ENCODE measurements around the gene SLC41A2.
"Not testable (repeated sequence)": the region's sequence is repeated elsewhere in the genome, so short reads cannot be mapped to it uniquely, and the experiment has no call there.

The SLC41A2 gene

DNA sequence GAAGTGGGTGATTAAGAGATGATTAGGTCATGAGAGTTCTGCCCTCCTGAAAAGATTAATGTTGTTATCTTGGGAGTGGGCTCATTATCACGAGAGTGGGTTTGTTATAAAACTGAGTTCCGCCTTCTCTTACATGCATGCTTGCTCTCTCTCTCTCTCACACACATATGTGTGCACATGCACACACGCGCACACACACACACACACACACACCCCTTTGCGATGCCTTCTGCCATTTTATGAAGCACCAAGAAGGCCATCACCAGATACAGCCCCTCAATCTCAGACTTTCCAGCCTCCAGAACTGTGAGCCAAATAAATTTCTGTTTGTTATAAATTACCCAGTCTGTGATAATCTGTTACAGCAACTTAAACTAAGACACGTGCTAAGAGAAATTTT, 5.7 kb upstream of the SLC41A2 start:
- no peak for DNase-seq (ENCODE audit: low spot score)

DNA sequence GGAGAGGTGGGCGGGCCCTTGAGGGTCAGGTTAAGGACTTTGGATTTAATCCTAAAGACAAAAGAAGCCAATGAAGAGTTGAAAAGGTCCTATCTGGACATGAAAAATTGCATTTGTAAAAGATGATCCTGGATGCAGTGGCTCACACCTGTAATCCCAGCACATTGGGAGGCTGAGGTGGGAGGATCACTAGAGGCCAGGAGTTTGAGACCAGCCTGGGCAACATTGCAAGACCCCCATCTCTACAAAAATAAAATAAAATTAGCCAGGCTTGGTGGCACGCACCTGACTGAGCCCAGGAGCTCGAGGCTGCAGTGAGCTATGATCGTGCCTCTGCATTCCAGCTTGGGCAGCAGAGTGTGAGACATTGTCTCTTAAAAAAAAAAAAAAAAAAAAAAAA, 2.4 kb upstream of the SLC41A2 start:
- DNase-seq (ENCODE audit: low spot score), result no peak

DNA sequence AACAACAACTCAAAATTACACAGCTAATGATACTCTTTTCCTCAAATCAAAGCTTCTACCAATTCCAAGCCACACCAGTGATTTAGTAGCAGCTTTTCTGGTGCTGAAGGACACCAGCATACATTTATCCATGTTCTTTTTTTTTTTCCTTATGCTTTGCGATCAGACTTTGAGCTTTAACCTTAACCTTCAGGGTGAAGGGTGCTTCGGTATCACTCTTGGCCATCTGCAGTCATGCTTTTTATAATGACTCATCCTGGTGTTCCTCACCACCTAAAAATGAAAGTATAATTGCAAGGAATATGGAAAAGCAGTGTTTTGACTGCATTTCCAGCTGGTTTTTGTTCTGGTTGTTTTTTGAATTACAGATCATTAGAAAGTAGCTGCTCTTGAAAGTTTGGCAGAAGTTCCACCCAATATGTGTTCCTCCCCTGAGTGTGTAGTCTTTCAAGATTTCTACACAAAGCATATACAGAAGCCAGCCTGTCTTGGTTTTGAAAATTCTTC, 1.3 kb upstream of the SLC41A2 start:
- no peak for DNase-seq (ENCODE audit: low spot score)

DNA sequence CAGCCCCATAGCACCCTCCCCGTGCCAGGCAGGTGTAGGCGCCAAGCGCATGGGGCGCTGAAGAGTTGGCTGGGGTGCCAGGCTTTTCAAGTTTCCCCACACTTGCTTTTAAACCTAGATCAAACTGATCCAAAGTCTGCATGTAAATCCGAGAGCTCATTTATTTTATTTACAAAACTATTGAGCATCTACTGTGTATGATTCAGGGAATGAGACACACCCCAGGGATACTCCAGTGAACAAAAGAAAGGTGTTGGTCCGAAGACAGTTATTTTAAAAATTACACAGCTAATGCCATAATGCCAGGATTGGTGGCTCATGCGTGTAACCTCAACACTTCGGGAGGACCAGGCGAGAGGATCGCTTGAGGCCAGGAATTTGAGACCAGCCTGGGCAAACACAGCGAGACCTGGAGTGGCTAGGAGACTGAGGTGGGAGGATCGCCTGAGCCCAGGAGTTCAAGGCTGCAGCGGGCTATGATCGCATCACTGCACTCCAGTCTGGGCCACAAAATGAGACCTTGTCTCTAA, 780 bp upstream of the SLC41A2 start:
- DNase-seq (ENCODE audit: low spot score), result no peak

DNA sequence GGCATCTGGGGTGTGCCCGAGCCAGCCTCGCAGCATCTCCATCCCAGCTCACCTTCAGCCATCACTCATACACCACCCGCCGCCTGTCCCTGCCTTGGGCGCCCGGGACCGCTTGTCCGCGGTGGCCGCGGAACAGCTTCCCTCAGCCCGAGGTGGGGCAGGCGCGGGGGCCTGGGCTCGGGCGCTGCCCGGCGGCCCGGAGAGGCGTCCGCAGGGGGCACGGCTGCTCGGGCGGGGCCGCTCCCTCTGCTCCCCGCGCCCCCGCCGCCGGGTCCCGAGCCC, 430 bp downstream of the SLC41A2 start:
- no peak for DNase-seq (ENCODE audit: low spot score)

DNA sequence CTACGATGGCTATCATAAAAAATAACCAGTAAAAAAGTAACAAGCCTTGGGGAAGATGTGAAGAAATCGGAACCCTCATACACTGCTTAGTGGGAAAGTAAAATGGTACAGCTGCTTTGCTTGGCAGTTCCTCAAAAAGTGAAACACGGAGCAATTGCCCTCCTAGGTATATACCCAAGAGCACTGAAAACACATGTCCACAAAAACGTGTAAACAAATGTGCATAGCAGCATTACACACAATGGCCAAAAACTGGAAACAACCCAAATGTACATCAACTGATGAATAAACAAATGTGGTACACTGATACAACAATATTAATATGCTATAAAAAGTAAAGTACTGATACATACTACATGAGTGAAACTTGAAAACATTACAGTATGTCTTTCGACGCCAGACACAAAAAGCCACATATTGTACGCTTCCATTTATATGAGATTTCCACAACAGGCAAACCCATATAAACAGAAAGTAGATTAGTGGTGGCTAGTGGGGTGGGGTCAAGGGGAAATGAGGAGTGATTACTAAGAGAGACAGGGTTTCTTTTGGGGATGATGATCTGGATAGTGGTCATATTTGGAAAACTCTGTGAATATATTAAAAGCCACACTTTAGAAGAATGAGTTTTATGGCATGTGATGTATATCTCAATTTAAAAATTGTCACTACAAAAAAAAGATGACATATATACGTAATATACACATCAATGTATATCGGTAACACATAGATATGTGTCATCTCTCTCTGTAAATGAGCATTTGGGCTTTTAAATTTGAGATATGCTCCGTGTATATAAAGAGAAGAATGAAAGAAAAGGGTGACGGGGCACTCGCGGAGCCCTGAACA, 996 bp downstream of the SLC41A2 start:
- DNase-seq (ENCODE audit: low spot score), result no peak

DNA sequence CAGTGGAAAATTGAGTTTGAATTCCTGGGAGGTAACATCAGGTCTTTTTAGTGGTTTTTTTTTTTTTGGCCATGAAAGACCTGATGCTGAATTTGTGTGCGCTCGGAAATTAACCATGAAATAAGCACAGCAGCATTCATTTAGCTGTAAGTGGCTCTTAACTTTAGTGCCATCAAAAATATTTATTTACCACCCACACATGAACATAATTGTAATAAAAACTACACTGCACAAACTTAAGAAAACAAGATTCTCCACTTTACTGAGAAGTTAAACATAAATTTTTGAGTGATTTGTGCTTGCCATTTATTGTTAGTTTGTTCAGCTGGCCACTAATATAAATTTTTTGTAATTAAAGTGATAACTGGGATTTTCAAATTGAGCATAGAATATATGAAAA, 2.4 kb downstream of the SLC41A2 start:
- no peak for DNase-seq (ENCODE audit: low spot score)

DNA sequence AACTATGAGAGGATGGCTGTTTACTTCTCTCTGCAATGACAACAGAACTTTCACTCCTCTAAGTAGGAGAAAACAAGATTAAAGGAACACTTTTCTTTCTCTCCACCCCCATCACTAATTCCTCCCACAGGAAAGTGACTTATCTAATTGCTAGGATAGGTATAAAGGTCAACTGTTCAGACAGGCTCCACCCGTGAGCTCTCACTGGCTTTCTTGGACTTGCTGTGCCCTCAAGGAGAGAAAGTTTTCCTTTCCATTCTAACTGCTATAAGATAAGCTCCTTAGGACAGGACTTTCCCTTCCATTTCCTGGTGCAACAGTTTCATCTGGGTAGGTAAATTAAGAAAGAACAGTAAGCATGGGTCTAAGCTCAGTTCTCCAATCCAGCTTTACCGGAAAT, 4.8 kb downstream of the SLC41A2 start:
- no peak for DNase-seq (ENCODE audit: low spot score)

DNA sequence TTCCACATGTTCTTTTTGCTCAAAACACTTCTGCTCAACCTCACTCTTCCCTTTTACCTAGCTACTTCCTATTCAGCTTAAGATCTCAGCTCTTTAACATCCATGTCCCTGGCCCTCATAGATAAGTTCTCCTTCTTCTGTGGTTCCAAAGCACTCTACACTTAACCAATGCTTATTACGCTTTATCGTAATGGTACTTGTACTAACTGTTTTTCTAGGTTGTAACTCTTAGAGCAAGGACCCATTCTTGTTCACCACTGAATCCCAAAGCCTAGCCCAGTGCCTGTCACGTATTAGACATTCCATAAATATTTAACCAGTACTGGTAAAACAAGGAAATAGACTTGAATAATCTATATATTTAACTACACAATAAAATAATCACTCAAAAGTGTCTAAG, 5.3 kb downstream of the SLC41A2 start:
- no peak for DNase-seq (ENCODE audit: low spot score)

DNA sequence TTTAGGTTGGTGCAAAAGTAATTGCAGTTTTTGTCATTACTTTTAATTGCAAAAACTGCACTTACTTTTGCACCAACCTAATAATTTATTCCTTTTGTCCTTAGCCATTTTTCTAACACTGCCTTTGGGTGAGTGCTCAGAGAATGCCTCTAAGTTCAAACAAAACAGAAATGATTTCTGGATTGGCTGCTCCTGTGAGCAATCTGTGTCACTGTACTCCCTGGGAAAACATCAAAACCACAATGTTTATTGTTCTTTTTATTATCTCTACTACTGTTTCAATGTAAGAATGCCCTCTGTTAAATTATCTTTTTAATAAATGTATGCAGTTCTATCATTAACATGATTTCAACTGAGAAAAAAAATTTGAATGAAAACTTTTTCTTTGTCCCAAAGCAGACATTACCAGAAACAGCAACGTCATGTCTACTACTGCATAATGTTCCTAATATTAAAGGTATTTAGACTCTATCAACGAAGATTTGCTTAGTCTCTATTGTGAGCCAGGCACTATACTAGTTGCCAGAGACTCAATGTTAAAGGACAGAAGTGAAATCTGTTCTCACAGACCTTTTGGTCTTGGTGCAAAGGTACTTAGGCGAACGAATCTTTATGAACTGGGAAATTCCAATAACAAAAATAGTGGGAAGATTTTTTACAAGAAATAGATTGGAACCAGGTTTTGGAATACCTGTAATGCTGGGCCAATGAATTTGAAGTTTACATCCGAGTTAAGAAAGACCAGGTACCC, 6.2 kb downstream of the SLC41A2 start:
- DNase-seq (ENCODE audit: low spot score), result no peak

DNA sequence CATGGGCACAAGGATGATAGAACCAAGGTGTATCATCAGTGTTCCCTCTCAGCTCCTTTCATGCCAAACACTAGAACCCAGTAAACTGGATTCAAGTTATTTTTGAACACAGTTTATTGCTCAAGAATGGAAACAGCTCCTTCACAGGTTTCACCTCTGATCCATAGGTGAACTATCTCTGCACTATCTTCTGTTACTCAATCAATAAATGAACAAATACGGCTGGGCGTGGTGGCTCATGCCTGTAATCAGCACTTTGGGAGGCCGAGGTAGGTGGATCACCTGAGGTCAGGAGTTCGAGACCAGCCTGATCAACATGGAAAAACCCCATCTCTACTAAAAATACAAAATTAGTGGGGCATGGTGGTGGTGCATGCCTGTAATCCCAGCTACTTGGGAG, 9.4 kb downstream of the SLC41A2 start:
- DNase-seq (ENCODE audit: low spot score), result not testable (repeated sequence)

DNA sequence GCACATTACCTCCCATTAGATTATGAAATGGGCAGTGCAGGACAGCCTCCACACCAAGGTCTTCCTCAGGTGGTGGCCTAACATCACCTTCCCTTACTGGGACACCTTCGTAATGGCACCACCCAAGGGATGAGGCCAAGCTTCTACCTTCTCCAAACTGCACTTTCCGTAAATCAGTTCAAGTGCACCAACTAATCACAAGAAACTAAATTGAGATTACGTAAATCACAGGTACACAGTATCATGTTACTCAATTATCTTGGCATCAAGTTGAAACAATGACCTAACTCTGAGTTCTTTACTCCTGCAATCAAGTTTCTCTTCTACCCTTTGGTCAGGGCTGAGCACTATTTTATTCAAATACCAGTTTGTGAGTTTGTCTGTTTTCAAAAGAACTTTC, 13.8 kb downstream of the SLC41A2 start:
- DNase-seq (ENCODE audit: low spot score), result no peak

DNA sequence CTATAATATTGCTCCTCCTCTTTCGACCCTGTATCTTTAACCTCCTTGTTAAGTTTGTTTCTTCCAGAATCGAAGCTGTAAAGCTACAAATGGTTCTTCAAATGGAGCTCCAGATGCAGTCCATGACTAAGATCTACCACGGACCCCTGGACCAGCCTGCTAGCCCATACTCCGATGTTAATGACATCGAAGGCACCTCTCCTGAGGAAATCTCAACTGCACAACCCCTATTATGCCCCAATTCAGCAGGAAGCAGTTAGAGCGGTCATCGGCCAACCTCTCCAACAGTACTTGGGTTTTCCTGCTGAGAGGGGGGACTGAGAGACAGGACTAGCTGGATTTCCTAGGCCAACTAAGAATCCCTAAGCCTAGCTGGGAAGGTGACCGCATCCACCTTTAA, 14.7 kb downstream of the SLC41A2 start:
- DNase-seq (ENCODE audit: low spot score), result not testable (repeated sequence)

DNA sequence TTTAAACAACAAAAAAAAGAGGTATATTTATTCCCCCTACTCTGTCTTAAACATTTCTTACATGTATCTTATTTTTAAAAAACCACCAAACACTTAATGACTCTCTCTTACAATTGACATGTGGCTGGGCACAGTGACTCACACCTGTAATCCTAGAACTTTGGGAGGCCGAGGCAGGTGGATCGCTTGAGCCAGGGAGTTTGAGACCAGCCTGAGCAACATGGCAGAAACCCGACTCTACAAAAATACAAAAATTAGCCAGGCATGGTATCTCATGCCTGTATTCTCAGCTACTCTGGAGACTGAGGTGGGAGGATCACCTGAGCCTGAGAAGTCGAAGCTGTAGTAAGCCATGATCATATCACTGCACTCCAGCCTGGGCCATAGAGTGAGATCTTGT, 16.0 kb downstream of the SLC41A2 start:
- DNase-seq (ENCODE audit: low spot score), result no peak

DNA sequence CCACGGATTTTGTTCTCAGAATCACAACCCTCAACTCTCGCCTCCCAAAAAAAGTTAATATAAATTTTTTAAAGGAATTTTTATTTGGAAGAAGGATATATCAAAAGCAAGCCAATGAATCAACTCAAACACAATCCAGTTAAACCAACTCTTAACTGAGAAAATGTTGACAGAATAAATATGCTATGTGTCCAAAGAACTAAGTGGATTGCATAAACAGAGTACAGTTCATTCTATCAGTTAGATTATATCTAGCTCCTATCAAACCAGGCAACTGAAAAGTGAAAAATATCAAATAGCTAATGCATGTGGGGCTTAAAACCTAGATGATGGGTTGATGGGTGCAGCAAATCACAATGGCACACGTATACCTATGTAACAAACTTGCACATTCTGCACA, 16.6 kb downstream of the SLC41A2 start:
- DNase-seq (ENCODE audit: low spot score), result no peak

DNA sequence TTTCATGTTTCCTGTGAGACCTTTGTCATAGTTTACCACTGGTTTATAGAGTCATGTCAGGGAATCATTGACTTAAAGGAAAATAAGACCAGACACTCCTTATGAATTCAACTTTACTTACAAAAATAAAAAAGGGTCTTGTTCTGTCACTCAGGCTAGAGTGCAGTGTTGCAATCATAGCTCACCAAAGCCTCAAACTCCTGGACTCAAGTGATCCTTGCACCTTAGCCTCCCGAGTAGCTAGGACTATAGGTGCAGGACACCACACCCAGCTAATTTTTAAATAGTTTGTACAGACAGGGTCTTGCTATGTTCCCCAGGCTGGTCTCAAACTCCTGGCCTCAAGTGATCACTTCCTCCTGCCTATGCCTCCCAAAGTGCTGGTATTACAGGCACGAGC, 19.0 kb downstream of the SLC41A2 start:
- DNase-seq (ENCODE audit: low spot score), result no peak

DNA sequence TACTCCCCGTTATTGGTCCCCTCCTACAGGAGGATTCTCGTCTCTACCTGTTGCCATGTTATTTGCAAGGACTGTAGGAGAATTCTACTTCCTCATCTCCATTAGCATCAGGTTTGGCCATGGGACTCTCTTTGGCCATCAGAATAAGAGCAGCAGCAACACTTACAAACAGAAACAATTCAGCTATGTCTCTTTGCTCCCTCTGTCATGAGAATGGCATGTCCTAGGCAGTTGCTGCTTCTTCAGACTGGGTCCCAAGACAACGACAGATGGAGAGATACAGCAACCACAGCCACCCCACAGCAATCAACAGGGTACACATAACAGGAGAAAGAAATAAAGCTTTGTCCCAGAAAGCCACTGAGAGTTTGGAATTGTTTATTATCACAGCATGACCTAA, 19.7 kb downstream of the SLC41A2 start:
- DNase-seq (ENCODE audit: low spot score), result no peak

DNA sequence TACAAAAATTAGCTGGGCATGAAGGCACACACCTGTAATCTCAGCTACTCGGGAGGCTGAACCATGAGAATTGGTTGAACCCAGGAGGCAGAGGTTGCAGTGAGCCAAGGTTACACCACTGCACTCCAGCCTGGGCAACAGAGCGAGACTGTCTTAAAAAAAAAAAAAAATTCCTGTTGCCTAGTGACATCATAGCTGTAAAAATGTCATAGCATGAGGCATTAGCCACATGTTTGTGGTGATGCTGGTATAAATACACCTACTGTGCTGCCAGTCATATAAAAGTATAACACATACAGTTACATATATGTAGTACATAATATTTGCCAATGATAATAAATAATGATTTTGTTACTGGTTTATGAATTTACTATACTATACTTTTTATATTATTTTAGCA, 22.2 kb downstream of the SLC41A2 start:
- no peak for DNase-seq (ENCODE audit: low spot score)

DNA sequence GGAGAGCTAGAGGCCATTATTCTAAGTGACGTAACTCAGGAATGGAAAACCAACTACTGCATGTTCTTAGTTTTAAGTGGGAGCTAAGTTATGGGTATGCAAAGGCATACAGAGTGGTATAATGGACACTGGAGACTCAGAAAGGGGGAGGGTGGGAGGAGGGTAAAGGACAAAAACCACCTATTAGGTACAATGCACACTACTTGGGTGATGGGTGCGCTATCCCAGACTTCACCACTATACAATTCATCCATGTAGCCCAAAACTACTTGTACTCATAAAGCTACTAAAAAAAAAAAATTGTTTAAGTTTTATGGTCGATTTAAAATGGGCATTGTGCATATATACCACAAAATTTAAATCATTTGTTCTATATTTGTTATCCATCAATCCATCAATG, 24.3 kb downstream of the SLC41A2 start:
- no peak for DNase-seq (ENCODE audit: low spot score)

DNA sequence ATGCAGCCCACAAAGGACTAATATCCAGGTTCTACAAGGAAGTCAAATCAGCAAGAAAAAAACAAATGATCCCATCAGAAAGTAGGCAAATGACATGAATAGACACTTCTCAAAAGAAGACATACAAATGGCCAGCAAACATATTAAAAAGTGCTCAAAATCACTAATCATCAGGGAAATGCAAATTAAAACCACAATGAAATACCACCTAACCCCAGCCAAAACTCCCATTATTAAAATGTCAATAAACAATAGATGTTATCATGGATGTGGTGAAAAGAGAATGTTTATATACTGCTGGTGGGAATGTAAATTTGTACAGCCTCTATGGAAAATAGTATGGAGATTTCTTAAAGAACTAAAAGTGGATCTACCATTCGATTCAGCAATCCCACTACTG, 25.0 kb downstream of the SLC41A2 start:
- no peak for DNase-seq (ENCODE audit: low spot score)

DNA sequence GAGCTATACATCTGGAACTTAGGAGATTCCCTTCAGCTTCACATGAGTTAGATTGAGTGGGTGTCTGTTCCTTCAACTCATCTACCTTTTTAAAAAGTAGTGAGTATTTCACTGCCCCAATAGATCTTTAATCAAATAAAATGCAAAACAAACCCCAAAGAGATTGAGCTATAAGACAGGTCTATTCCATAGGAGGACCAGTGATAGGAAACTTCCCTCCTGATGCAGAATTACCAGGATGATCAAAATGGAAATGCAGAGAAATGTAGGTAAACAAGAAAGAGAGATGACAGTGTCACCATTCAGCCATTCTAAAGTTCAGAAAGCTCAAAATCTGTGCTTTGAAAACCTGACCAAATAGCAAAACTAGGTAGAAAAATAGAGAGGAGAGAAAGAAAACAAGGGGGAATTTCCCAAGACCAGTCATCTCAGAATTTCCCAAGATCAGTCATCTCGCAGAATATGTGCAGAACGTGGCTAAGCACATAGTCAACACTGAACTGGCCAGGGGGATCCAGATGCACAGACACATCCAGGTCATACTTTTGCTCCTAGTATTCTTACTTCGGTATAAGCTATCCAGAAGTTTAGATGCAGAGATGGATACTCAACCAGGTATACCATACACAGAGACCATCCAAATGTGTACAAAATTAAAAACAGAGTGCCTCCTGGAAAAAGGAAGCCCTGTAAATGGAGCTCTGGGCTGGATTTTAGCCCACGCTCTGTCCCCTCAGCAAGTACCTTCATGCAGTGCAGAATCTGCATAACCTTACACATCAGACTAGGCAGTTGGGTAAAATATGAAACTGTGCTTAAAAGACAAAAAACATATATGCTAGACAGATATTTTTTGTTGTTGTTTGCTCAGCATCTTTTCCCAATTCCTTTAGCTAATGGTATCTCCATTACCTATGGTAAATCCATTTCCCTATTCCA, 27.4 kb downstream of the SLC41A2 start:
- DNase-seq (ENCODE audit: low spot score), result no peak

DNA sequence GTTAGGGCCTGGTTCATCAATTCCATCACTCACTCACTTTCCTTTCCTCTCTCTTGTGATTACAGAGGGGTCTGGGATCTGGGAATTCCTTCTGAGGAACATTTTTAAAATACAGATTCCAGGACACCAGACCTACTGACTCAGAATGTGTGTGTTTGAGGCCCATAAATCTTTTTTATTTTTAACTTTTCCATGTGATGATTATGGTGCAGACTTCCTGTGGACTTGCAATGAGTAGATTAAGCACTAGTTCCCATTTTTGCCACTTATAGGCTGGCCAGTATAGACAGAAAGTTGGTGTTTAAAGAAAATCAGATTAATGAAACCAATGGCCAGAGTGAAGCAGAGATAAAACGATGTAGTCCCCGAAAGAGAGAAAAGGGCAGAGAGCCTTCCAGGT, 28.1 kb downstream of the SLC41A2 start:
- DNase-seq (ENCODE audit: low spot score), result no peak
